ENCODE data around the gene VILL.

GRCh38 chr3:37968813-37969595 is 21.6 kb upstream of the VILL start:
- TF ChIP-seq CTCF (IDR thresholded peaks at IDR 0.05; ENCODE audit: poor library complexity, severe bottlenecking) (no peak), REST (IDR thresholded peaks at IDR 0.05; ENCODE audit: borderline replicate concordance) (no peak), EZH2 (IDR thresholded peaks at IDR 0.05; ENCODE audit: borderline replicate concordance, insufficient read depth, low read length, poor library complexity, severe bottlenecking) (no peak), EP300 (conservative IDR thresholded peaks at IDR 0.05; ENCODE audit: poor library complexity, severe bottlenecking) (no peak), RAD21 (conservative IDR thresholded peaks at IDR 0.05) (no peak), POLR2AphosphoS5 (IDR thresholded peaks at IDR 0.05) (no peak), MXI1 (conservative IDR thresholded peaks at IDR 0.05; ENCODE audit: poor library complexity, severe bottlenecking) (no peak), TAF1 (IDR thresholded peaks at IDR 0.05; ENCODE audit: low read depth) (no peak)
